ENCODE measurements around the gene MORN4. TPM values are rescaled to one million over a fixed set of nuclear protein-coding genes. Genes with fewer than 3 reads are reported as not detected.

Gene MORN4
- total RNA-seq, 4 donors from 2014 or later: 0.35 to 1.4 (median 0.54) TPM; not detected in 1

GRCh38 chr10:97597778-97598177 lies 35.5 kb downstream of the MORN4 start:
- no peak for TF ChIP-seq POLR2A (IDR thresholded peaks at IDR 0.05)
- TF ChIP-seq, protein P1, sequence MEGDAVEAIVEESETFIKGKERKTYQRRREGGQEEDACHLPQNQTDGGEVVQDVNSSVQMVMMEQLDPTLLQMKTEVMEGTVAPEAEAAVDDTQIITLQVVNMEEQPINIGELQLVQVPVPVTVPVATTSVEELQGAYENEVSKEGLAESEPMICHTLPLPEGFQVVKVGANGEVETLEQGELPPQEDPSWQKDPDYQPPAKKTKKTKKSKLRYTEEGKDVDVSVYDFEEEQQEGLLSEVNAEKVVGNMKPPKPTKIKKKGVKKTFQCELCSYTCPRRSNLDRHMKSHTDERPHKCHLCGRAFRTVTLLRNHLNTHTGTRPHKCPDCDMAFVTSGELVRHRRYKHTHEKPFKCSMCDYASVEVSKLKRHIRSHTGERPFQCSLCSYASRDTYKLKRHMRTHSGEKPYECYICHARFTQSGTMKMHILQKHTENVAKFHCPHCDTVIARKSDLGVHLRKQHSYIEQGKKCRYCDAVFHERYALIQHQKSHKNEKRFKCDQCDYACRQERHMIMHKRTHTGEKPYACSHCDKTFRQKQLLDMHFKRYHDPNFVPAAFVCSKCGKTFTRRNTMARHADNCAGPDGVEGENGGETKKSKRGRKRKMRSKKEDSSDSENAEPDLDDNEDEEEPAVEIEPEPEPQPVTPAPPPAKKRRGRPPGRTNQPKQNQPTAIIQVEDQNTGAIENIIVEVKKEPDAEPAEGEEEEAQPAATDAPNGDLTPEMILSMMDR (IDR thresholded peaks at IDR 0.05): no peak
- peaks cover 0 to 8% (median 0%) of the 10 kb centered on the region in 4 donors for H3K4me1 ChIP-seq
- no peak overlapping the region for H3K4me3 ChIP-seq
- DNase-seq: no peak
- no peak overlapping the region for H3K27ac ChIP-seq
- H3K36me3 ChIP-seq: no peaks in the 10 kb centered on the region
- H3K9me3 ChIP-seq: no peaks in the 10 kb centered on the region
- H3K27me3 ChIP-seq: no peaks in the 10 kb centered on the region

DNA sequence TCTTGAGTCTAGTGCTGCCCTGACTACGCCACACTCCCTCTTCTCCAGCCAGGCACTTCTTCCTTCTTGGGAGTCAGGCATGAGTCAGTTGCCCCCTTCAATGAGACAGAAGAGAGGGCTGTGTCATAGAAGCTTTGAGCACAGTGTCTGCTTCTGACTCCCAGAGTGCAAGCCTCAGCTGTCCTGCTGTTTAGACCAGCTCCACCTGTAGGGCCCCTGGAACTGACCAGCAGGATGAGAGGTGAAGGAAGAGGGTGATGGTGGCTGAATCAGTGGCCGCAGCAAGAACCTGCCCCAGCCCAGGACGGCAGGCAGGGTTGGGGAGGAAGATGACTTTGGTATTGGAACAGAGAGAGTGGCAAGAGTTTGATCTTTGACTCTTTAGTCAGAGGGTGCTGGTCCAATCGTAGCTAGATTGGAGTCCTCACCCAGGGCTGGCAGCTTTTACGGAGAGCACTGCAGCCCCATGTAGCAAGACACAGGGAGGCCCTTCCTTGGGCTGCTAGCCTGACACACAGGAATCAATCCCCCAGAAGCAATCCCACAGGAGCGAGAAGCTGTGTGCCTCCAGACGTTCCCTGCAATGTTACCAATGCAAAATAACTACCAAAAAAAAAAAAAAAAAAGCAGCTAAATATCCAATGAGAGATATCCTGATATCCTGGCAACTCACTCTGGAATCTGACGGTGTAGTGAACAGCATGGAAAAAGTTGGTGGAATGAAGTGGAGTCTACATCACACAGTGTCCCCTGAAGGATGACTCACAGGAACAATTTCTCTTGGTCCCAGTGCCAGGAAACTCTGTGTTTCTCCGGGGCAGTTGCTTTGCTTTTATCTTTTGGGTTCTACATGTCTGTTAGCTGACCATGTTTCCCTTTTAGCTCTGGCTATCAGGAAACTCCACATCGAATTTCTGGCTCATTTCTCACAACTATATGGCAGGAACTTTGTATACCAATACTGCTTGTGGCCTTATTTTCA lies 36.9 kb downstream of the MORN4 start:
- Histone ChIP-seq H3K36me3 (no peaks in the 10 kb centered on the region), H3K27ac (peak overlapping the region in 3 of 4 donors; percentile 17 to 72 (median 59)), H3K27me3 (no peaks in the 10 kb centered on the region), H3K9me3 (no peaks in the 10 kb centered on the region), H3K4me3 (no peak overlapping the region), H3K4me1 (peaks cover 0 to 8% (median 0%) of the 10 kb centered on the region in 4 donors)
- no peak for DNase-seq
- no peak for TF ChIP-seq POLR2A (IDR thresholded peaks at IDR 0.05)
- TF ChIP-seq, protein P1 (IDR thresholded peaks at IDR 0.05): no peak

DNA sequence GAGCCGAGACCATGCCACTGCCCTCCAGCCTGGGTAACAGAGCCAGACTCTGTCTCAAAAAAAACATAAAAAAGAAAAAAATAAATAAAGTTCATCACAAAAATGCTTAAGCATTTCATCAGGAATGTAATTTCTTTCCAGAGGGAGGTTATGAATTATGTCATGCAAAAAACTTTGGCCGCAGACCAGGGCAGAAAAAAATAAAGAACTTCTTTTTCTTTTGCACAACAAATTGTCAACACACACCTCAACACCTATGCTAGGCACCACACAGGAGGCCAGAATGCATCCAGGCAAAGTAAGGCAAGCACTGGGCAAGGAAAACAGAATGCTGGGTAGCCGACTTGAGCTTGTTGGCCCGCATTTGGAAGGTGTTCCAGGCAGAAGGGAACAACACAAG lies 39.9 kb downstream of the MORN4 start:
- no peaks in the 10 kb centered on the region for H3K27me3 ChIP-seq
- H3K9me3 ChIP-seq: no peaks in the 10 kb centered on the region
- H3K4me1 ChIP-seq: peaks cover 0 to 8% (median 0%) of the 10 kb centered on the region in 4 donors
- TF ChIP-seq, protein P1 (IDR thresholded peaks at IDR 0.05): no peak
- no peak for TF ChIP-seq POLR2A (IDR thresholded peaks at IDR 0.05)
- no peaks in the 10 kb centered on the region for H3K36me3 ChIP-seq
- no peak for DNase-seq
- H3K27ac ChIP-seq: no peak overlapping the region
- H3K4me3 ChIP-seq: no peak overlapping the region

GRCh38 chr10:97590748-97591495 lies 42.4 kb downstream of the MORN4 start:
- Histone ChIP-seq H3K9me3 (no peaks in the 10 kb centered on the region), H3K27me3 (no peaks in the 10 kb centered on the region), H3K27ac (no peak overlapping the region), H3K36me3 (no peaks in the 10 kb centered on the region), H3K4me1 (peaks cover 0 to 2% (median 0%) of the 10 kb centered on the region in 4 donors), H3K4me3 (no peak overlapping the region)
- no peak for DNase-seq
- no peak for TF ChIP-seq POLR2A (IDR thresholded peaks at IDR 0.05)
- TF ChIP-seq, protein P1 (IDR thresholded peaks at IDR 0.05): no peak

DNA sequence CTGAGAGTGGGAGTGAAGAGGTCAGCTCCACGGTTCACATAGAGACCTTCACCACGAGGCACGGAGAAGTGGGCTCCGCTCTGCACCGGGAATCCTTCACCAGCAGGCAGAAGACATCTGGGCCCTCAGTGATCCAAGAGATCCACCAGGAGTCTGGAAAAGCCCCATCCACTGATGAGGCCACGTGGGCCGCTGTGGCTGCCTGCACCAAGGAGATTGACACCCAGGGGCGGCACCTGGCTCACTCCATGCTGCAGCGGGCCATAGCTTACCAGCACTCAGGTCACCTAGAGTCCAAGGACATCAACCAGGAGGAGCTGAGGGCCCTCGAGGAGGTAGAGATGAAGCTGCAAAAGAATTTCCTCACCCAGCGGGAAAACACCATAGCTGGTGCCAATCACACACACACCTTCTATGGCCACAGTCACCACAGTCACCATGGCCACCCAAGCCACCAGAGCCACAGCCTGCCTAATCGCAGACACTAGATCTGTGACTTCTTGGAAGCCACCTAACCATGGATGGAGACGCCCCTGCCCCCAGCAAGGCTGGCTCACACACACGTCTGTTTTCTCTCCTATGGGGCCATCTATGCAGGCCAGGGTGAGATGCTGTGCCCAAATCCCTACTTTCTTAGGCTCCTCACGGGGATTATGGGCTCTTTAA lies 43.1 kb downstream of the MORN4 start:
- Histone ChIP-seq H3K27ac (no peak overlapping the region), H3K36me3 (no peaks in the 10 kb centered on the region), H3K4me3 (no peak overlapping the region), H3K9me3 (no peaks in the 10 kb centered on the region), H3K4me1 (no peaks in the 10 kb centered on the region), H3K27me3 (no peaks in the 10 kb centered on the region)
- DNase-seq: no peak
- no peak for TF ChIP-seq POLR2A (IDR thresholded peaks at IDR 0.05)
- TF ChIP-seq, protein P1 (IDR thresholded peaks at IDR 0.05): no peak

All from Peyer's patch (tissue), 4 donors.